ENCODE measurements around the gene LRRC10. TPM values are rescaled to one million over a fixed set of nuclear protein-coding genes. Genes with fewer than 3 reads are reported as not detected.
"Not testable (repeated sequence)": the region's sequence is repeated elsewhere in the genome, so short reads cannot be mapped to it uniquely, and the experiment has no call there.

The LRRC10 gene
- total RNA-seq, 1 donor from 2014 or later, result 0.52 TPM

DNA sequence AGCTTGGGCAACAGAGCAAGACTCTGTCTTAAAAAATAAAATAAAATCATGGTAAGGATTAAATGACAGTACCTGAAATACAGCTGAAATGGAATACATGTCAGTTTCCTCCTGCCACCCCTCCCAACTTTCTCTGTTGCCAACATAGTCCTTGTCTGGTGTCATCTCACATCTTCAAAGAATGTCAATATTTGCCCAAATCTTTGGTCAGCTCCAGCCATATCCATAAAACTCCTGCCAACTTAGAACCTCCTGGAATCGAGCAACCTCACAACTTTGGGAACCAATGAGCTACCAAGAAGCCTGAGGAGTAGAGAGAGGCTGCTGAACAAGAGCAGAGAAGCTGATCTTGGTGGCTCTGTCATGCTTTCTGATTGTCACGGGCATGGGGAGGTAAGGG, 10.8 kb upstream of the LRRC10 start:
- Histone ChIP-seq H3K27me3 (ENCODE audit: control insufficient read depth in 3 of 3, insufficient read depth in 3 of 3, low read length in 3 of 3) (no peaks in the 10 kb centered on the region), H3K4me3 (ENCODE audit: low read length in 3 of 3) (no peak overlapping the region), H3K4me1 (ENCODE audit: control insufficient read depth in 3 of 3, insufficient read depth in 3 of 3, low read length in 3 of 3) (no peaks in the 10 kb centered on the region), H3K9ac (ENCODE audit: low read depth in 1 of 3, low read length in 3 of 3) (no peak overlapping the region), H3K9me3 (ENCODE audit: control insufficient read depth in 3 of 3, low read length in 3 of 3) (no peaks in the 10 kb centered on the region), H3K36me3 (ENCODE audit: control insufficient read depth in 3 of 3, insufficient read depth in 3 of 3, low read length in 3 of 3) (no peaks in the 10 kb centered on the region), H3K27ac (ENCODE audit: low read depth, low read length) (no peak overlapping the region)

DNA sequence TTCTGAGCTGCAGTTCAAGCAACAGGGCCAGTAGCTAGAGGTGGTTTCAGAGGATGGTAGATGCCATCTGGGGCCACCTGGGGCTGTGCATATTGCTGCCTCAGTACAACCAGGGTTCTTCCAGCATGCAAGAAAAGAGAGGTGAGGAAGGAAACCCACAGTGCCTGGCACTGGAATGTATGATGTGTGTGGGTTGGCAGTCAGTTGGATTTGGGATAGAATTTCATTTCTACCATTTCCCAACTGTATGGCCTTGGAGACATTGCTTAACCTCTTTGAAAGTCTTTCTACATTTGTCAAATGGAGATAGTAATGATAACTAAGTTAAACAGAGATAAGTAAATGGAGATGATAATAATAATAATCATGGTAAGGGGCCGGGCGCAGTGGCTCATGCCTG, 10.2 kb upstream of the LRRC10 start:
- H3K27me3 ChIP-seq (ENCODE audit: control insufficient read depth in 3 of 3, insufficient read depth in 3 of 3, low read length in 3 of 3), result no peaks in the 10 kb centered on the region
- no peak overlapping the region for H3K27ac ChIP-seq (ENCODE audit: low read depth, low read length)
- H3K9me3 ChIP-seq (ENCODE audit: control insufficient read depth in 3 of 3, low read length in 3 of 3), result no peaks in the 10 kb centered on the region
- H3K9ac ChIP-seq (ENCODE audit: low read depth in 1 of 3, low read length in 3 of 3), result no peak overlapping the region
- no peaks in the 10 kb centered on the region for H3K36me3 ChIP-seq (ENCODE audit: control insufficient read depth in 3 of 3, insufficient read depth in 3 of 3, low read length in 3 of 3)
- H3K4me3 ChIP-seq (ENCODE audit: low read length in 3 of 3), result no peak overlapping the region
- H3K4me1 ChIP-seq (ENCODE audit: control insufficient read depth in 3 of 3, insufficient read depth in 3 of 3, low read length in 3 of 3), result no peaks in the 10 kb centered on the region

DNA sequence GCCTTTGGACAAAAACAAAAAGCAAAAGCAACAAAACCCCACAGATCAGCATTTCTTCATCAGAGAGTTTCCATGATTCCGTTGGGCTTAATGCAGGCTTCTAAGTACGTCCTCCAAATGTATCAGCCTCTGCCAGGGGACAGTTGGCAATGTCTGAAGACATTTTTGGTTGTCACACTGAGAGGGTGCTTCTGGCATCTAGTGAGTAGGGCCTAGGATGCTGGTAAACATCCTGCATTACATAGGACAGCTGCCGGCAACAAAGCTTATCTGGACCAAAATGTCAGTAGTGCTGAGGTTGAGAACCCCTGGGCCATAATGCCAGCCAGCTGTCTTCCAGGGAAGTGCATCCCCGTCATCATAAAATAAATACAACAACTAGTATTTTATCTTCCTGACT, 9.4 kb upstream of the LRRC10 start:
- H3K9me3 ChIP-seq (ENCODE audit: control insufficient read depth in 3 of 3, low read length in 3 of 3), result no peaks in the 10 kb centered on the region
- no peak overlapping the region for H3K9ac ChIP-seq (ENCODE audit: low read depth in 1 of 3, low read length in 3 of 3)
- H3K27ac ChIP-seq (ENCODE audit: low read depth, low read length), result no peak overlapping the region
- no peaks in the 10 kb centered on the region for H3K4me1 ChIP-seq (ENCODE audit: control insufficient read depth in 3 of 3, insufficient read depth in 3 of 3, low read length in 3 of 3)
- H3K36me3 ChIP-seq (ENCODE audit: control insufficient read depth in 3 of 3, insufficient read depth in 3 of 3, low read length in 3 of 3), result no peaks in the 10 kb centered on the region
- H3K4me3 ChIP-seq (ENCODE audit: low read length in 3 of 3), result no peak overlapping the region
- H3K27me3 ChIP-seq (ENCODE audit: control insufficient read depth in 3 of 3, insufficient read depth in 3 of 3, low read length in 3 of 3), result no peaks in the 10 kb centered on the region

DNA sequence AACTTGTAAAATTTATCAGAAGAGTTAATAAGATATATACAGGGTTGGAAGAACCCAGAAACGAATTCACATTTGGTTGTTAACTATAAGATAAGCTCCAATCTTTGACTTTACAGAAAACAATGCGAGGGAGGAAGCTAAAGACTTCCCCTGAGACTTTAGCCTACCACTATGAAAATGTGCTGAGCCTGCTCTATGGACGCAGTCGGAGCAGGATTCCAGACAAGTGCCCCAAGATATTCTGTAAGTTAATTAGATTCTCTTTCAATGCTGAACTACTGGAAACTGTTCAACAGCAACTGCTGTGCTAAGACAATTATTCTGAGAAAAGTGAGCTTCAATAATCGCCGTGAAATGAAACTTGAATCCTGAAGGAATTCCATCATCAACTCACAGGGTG, 8.3 kb upstream of the LRRC10 start:
- Histone ChIP-seq H3K27ac (ENCODE audit: low read depth, low read length) (no peak overlapping the region), H3K36me3 (ENCODE audit: control insufficient read depth in 3 of 3, insufficient read depth in 3 of 3, low read length in 3 of 3) (no peaks in the 10 kb centered on the region), H3K9ac (ENCODE audit: low read depth in 1 of 3, low read length in 3 of 3) (no peak overlapping the region), H3K9me3 (ENCODE audit: control insufficient read depth in 3 of 3, low read length in 3 of 3) (no peaks in the 10 kb centered on the region), H3K4me1 (ENCODE audit: control insufficient read depth in 3 of 3, insufficient read depth in 3 of 3, low read length in 3 of 3) (no peaks in the 10 kb centered on the region), H3K27me3 (ENCODE audit: control insufficient read depth in 3 of 3, insufficient read depth in 3 of 3, low read length in 3 of 3) (no peaks in the 10 kb centered on the region), H3K4me3 (ENCODE audit: low read length in 3 of 3) (no peak overlapping the region)

DNA sequence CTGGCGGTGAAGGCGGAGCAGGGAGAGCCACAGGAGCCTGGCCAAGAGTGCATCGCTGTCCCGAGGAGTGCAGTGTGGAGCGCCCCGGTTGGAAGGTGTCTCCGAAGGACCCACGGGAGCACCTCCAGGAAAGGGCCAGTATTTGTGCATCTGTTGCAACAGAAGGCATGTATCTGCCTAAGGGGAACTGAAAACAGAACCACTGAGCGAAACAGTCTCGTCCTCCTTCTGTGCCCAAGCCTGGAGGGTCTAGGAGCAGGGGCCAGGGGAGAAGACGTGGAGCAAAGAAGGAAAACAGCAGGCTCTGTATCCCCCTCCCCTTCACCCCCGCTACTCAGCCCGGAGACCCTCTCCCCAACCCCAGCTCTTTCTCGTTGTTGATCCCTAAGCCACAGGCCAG, 5.3 kb upstream of the LRRC10 start:
- H3K36me3 ChIP-seq (ENCODE audit: control insufficient read depth in 3 of 3, insufficient read depth in 3 of 3, low read length in 3 of 3), result no peaks in the 10 kb centered on the region
- H3K4me3 ChIP-seq (ENCODE audit: low read length in 3 of 3), result no peak overlapping the region
- no peak overlapping the region for H3K27ac ChIP-seq (ENCODE audit: low read depth, low read length)
- H3K9me3 ChIP-seq (ENCODE audit: control insufficient read depth in 3 of 3, low read length in 3 of 3), result no peaks in the 10 kb centered on the region
- no peaks in the 10 kb centered on the region for H3K4me1 ChIP-seq (ENCODE audit: control insufficient read depth in 3 of 3, insufficient read depth in 3 of 3, low read length in 3 of 3)
- no peak overlapping the region for H3K9ac ChIP-seq (ENCODE audit: low read depth in 1 of 3, low read length in 3 of 3)
- no peaks in the 10 kb centered on the region for H3K27me3 ChIP-seq (ENCODE audit: control insufficient read depth in 3 of 3, insufficient read depth in 3 of 3, low read length in 3 of 3)

DNA sequence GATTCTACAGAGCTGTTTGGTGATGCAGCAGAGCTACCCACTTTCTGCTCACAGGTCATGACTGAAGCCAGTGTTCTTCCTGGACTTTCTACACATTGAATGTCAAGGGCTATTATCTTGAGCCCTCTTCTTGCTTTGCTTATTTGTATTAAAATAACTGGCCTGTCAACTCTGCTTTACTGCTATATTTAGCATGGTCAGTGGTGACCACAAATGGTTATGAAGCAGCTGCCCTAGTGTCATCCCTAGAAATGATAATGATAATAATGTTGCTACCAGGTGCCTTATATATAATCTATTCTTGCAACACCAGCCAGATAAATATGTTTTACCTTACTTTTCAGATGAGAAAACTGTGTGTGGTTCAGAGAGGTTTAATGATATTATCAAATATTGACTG, 2.6 kb upstream of the LRRC10 start:
- no peaks in the 10 kb centered on the region for H3K27me3 ChIP-seq (ENCODE audit: control insufficient read depth in 3 of 3, insufficient read depth in 3 of 3, low read length in 3 of 3)
- no peak overlapping the region for H3K4me3 ChIP-seq (ENCODE audit: low read length in 3 of 3)
- H3K9ac ChIP-seq (ENCODE audit: low read depth in 1 of 3, low read length in 3 of 3), result no peak overlapping the region
- H3K9me3 ChIP-seq (ENCODE audit: control insufficient read depth in 3 of 3, low read length in 3 of 3), result no peaks in the 10 kb centered on the region
- H3K36me3 ChIP-seq (ENCODE audit: control insufficient read depth in 3 of 3, insufficient read depth in 3 of 3, low read length in 3 of 3), result no peaks in the 10 kb centered on the region
- H3K27ac ChIP-seq (ENCODE audit: low read depth, low read length), result no peak overlapping the region
- H3K4me1 ChIP-seq (ENCODE audit: control insufficient read depth in 3 of 3, insufficient read depth in 3 of 3, low read length in 3 of 3), result no peaks in the 10 kb centered on the region

DNA sequence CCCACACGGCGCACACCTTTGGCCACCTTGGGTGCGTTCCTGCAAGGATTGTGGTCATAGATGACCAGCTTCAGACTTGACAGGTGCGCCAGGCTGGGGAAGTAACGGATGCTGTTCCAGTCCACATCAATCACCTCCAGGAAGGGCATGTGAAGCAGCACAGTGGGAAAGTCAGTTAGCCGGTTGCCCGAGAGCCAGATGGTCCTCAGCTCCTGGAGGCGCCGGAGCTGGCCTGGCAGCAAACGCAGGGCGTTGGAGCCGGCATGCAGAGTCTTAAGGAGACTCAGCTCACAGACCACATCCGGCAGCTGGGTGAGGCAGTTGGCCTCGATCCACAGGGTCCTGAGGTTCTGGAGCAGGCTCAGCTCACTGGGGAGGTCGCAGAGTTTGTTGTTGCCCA, 581 bp downstream of the LRRC10 start:
- Histone ChIP-seq H3K27ac (ENCODE audit: low read depth, low read length) (no peak overlapping the region), H3K4me3 (ENCODE audit: low read length in 3 of 3) (no peak overlapping the region), H3K4me1 (ENCODE audit: control insufficient read depth in 3 of 3, insufficient read depth in 3 of 3, low read length in 3 of 3) (no peaks in the 10 kb centered on the region), H3K9ac (ENCODE audit: low read depth in 1 of 3, low read length in 3 of 3) (no peak overlapping the region), H3K27me3 (ENCODE audit: control insufficient read depth in 3 of 3, insufficient read depth in 3 of 3, low read length in 3 of 3) (no peaks in the 10 kb centered on the region), H3K36me3 (ENCODE audit: control insufficient read depth in 3 of 3, insufficient read depth in 3 of 3, low read length in 3 of 3) (no peaks in the 10 kb centered on the region), H3K9me3 (ENCODE audit: control insufficient read depth in 3 of 3, low read length in 3 of 3) (no peaks in the 10 kb centered on the region)

DNA sequence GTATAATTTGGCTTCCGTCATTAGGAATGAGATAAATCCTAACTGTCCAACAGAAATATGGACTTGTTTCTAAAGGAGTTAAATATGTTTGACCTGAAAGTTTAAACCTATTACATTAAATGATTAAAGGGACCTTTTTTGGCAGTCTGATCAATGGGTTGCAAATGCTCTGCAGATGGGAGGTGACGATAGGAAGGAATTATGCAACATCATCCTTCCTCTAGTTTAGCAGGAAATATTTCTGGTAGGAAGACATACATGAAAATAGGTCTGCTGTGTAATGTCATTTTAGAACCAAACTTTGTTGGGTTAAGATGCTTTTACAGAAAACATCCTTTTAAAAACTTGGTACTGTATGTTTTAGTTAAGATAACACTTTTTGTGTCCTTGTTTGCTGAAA, 2.6 kb downstream of the LRRC10 start:
- Histone ChIP-seq H3K9me3 (ENCODE audit: control insufficient read depth in 3 of 3, low read length in 3 of 3) (no peaks in the 10 kb centered on the region), H3K36me3 (ENCODE audit: control insufficient read depth in 3 of 3, insufficient read depth in 3 of 3, low read length in 3 of 3) (peaks cover 0 to 3% (median 0%) of the 10 kb centered on the region in 3 donors), H3K27me3 (ENCODE audit: control insufficient read depth in 3 of 3, insufficient read depth in 3 of 3, low read length in 3 of 3) (no peaks in the 10 kb centered on the region), H3K9ac (ENCODE audit: low read depth in 1 of 3, low read length in 3 of 3) (no peak overlapping the region), H3K4me1 (ENCODE audit: control insufficient read depth in 3 of 3, insufficient read depth in 3 of 3, low read length in 3 of 3) (no peaks in the 10 kb centered on the region), H3K4me3 (ENCODE audit: low read length in 3 of 3) (no peak overlapping the region), H3K27ac (ENCODE audit: low read depth, low read length) (no peak overlapping the region)

DNA sequence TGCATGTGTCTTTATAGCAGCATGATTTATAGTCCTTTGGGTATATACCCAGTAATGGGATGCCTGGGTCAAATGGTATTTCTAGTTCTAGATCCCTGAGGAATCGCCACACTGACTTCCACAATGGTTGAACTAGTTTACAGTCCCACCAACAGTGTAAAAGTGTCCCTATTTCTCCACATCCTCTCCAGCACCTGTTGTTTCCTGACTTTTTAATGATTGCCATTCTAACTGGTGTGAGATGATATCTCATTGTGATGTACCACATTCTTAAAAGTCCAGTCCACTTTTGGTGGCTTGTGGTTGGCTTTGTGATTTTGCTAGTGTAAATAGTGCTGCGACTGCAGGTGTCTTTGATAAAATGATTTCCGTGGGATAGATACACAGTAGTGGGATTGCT, 6.4 kb downstream of the LRRC10 start:
- H3K27ac ChIP-seq (ENCODE audit: low read depth, low read length); H3K4me1 ChIP-seq (ENCODE audit: control insufficient read depth in 3 of 3, insufficient read depth in 3 of 3, low read length in 3 of 3); H3K4me3 ChIP-seq (ENCODE audit: low read length in 3 of 3); H3K27me3 ChIP-seq (ENCODE audit: control insufficient read depth in 3 of 3, insufficient read depth in 3 of 3, low read length in 3 of 3); H3K9ac ChIP-seq (ENCODE audit: low read depth in 1 of 3, low read length in 3 of 3); H3K9me3 ChIP-seq (ENCODE audit: control insufficient read depth in 3 of 3, low read length in 3 of 3): not testable (repeated sequence)
- peaks cover 17 to 38% (median 20%) of the 10 kb centered on the region in 3 donors for H3K36me3 ChIP-seq (ENCODE audit: control insufficient read depth in 3 of 3, insufficient read depth in 3 of 3, low read length in 3 of 3)

DNA sequence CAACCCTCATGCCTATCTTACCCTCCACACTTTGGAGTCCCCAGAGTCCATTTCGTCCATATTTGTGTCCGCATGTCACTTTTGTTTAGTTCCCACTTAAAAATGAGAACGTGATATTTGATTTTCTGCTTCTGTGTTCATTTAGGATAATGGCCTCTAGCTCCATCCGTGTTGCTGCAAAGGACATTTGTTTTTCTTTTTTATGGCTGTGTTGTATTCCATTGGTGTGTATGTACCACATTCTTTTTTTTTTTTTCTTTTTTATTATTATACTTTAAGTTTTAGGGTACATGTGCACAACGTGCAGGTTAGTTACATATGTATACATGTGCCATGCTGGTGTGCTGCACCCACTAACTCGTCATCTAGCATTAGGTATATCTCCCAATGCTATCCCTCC, 7.2 kb downstream of the LRRC10 start:
- H3K4me3 ChIP-seq (ENCODE audit: low read length in 3 of 3); H3K27me3 ChIP-seq (ENCODE audit: control insufficient read depth in 3 of 3, insufficient read depth in 3 of 3, low read length in 3 of 3); H3K27ac ChIP-seq (ENCODE audit: low read depth, low read length); H3K9me3 ChIP-seq (ENCODE audit: control insufficient read depth in 3 of 3, low read length in 3 of 3); H3K4me1 ChIP-seq (ENCODE audit: control insufficient read depth in 3 of 3, insufficient read depth in 3 of 3, low read length in 3 of 3); H3K9ac ChIP-seq (ENCODE audit: low read depth in 1 of 3, low read length in 3 of 3): not testable (repeated sequence)
- peaks cover 20 to 45% (median 27%) of the 10 kb centered on the region in 3 donors for H3K36me3 ChIP-seq (ENCODE audit: control insufficient read depth in 3 of 3, insufficient read depth in 3 of 3, low read length in 3 of 3)

DNA sequence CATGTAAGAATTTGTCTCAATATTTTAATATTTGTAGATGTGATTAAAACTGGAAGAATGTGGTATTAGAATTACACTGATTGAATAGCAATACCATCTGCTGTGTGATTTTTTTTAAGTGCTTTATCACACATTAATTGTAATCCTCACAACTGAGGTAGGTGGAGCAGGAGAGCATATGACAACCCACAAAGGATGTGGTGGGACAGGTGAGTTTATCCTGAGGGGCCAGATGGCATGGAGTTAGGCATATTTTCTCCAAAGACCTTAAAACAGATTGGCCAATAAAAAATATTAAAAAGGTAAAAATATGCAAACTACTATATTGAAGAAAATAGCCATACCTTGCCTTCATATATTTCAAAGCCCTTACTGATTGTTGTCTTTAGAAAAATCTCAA, 7.8 kb downstream of the LRRC10 start:
- no peak overlapping the region for H3K27ac ChIP-seq (ENCODE audit: low read depth, low read length)
- peaks cover 25 to 51% (median 33%) of the 10 kb centered on the region in 3 donors for H3K36me3 ChIP-seq (ENCODE audit: control insufficient read depth in 3 of 3, insufficient read depth in 3 of 3, low read length in 3 of 3)
- no peaks in the 10 kb centered on the region for H3K9me3 ChIP-seq (ENCODE audit: control insufficient read depth in 3 of 3, low read length in 3 of 3)
- no peak overlapping the region for H3K9ac ChIP-seq (ENCODE audit: low read depth in 1 of 3, low read length in 3 of 3)
- no peaks in the 10 kb centered on the region for H3K4me1 ChIP-seq (ENCODE audit: control insufficient read depth in 3 of 3, insufficient read depth in 3 of 3, low read length in 3 of 3)
- no peak overlapping the region for H3K4me3 ChIP-seq (ENCODE audit: low read length in 3 of 3)
- H3K27me3 ChIP-seq (ENCODE audit: control insufficient read depth in 3 of 3, insufficient read depth in 3 of 3, low read length in 3 of 3), result no peaks in the 10 kb centered on the region
